ENCODE measurements around the gene NLRP3.

NLRP3 gene

DNA sequence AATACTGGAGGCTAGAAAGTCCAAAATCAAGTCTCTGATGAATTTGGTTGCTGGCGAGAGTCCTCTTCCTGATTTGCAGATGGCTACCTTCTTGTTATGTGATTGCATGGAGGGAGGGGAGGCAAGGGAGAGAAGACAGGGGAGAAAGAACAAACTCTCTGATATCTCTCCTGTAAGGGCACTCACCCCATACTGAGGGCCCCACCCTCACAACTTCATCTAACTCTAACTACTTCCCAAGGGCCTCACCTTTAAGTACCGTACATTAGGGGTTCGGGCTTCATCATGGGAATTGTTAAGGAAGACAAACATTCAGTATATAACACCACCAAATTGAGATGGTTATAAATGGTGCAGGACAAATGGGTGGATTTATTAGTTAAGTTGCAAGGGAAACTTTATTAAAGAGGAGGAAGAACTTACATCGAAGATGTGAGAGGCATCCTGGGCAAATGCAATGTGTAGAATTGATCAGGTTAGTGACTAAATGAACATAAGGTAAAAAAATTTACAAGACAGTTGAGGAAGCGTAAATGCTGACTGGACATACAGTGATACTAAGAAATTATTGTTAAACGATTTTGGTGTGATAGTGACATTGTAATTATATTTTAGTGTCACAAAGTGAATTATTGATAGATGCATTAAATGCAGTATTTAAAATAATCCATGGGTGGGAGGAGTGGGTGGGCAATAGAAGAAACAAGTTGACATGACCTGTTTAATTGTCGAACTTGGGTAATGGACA, 31.4 kb downstream of the NLRP3 start:
- TF ChIP-seq, protein P1, sequence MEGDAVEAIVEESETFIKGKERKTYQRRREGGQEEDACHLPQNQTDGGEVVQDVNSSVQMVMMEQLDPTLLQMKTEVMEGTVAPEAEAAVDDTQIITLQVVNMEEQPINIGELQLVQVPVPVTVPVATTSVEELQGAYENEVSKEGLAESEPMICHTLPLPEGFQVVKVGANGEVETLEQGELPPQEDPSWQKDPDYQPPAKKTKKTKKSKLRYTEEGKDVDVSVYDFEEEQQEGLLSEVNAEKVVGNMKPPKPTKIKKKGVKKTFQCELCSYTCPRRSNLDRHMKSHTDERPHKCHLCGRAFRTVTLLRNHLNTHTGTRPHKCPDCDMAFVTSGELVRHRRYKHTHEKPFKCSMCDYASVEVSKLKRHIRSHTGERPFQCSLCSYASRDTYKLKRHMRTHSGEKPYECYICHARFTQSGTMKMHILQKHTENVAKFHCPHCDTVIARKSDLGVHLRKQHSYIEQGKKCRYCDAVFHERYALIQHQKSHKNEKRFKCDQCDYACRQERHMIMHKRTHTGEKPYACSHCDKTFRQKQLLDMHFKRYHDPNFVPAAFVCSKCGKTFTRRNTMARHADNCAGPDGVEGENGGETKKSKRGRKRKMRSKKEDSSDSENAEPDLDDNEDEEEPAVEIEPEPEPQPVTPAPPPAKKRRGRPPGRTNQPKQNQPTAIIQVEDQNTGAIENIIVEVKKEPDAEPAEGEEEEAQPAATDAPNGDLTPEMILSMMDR (IDR thresholded peaks at IDR 0.05; ENCODE audit: insufficient read depth, low read depth, low read length, missing control alignments) = no peak
- no peak for DNase-seq (ENCODE audit: low read depth)
- H3K4me3 ChIP-seq (ENCODE audit: low read length) = peak overlapping the region; percentile 46

DNA sequence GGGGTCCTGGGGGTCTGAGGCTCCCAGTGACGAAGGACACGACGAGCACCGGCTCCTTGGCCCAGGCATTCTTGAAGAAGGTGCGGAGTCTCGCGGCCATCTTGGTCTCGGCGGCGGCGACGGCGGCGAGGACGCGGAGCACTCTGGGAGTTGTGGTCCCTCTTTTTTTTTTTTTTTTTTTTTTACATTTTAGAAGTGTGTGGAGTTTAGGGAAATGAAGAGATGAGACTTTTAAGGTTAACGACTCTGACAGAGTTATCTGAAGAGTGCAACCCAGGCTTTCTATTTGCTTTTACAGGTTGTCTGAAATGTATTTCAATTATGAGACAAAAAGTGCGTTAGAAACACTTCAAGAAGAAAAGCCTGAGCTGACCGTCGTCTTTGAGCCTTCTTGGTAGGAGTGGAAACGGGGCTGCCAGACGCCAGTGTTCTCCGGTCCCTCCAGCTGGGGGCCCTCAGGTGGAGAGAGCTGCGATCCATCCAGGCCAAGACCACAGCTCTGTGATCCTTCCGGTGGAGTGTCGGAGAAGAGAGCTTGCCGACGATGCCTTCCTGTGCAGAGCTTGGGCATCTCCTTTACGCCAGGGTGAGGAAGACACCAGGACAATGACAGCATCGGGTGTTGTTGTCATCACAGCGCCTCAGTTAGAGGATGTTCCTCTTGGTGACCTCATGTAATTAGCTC, 32.3 kb downstream of the NLRP3 start:
- peak; percentile 64 for DNase-seq (ENCODE audit: low read depth)
- TF ChIP-seq, protein P1 (IDR thresholded peaks at IDR 0.05; ENCODE audit: insufficient read depth, low read depth, low read length, missing control alignments) = no peak
- H3K4me3 ChIP-seq (ENCODE audit: low read length) = peak overlapping the region; percentile 46

DNA sequence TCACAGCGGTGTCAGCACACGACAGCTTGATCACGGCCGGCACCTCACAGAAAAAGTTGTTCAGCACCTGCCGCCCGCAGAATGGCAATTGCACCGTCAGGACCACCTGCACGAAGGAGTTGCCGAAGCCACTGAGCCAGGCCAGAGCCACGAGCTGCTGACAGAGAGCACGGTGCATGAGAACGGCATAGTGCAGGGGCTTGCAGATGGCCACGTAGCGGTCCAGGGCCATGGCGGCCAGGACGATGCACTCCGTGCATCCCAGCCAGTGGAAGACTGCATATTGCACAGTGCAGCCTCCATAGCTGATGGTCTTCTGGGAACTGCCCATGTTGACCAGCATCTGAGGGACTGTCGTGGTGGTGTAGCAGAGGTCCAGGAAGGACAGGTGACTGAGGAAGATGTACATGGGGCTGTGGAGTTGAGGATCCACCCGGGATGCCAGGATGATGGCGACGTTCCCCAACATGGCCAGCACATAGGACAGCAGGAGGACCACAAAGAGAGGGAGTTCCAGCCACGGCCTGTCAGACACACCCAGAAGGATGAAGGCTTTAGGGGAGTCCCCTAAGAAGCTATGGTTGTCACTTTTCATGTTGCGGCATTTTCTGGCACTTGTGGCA, 35.5 kb downstream of the NLRP3 start:
- DNase-seq (ENCODE audit: low read depth) = no peak
- TF ChIP-seq, protein P1 (IDR thresholded peaks at IDR 0.05; ENCODE audit: insufficient read depth, low read depth, low read length, missing control alignments) = no peak
- H3K4me3 ChIP-seq (ENCODE audit: low read length) = no peak overlapping the region

DNA sequence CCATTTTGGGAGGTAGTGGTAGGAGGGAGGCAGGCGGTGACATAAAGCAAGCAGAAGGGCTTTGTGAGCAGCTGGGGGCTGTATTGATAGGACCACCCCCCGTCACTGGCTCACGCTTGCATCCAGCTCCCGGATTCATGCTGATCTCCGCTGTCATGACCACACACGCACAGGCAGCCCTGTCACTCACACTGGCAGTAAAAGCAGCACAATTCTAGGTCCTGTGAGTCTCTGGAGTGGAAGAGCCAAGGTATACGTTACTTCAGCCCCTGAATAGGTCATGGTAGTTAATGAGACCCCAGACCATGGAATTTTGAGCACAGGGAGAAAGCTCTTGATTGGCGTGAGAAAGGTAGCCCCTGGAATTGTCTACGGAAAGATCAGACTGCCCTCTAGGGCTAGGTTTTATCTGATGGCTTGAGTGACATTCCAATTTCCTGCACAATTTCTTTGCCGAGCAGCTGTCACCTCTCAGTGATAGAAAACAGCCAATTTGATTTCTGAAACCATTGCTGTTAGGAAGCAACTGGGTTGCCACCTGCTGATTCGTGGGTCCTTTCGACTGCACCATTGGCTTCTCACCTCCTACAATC, 36.6 kb downstream of the NLRP3 start:
- TF ChIP-seq, protein P1 (IDR thresholded peaks at IDR 0.05; ENCODE audit: insufficient read depth, low read depth, low read length, missing control alignments) = no peak
- no peak for DNase-seq (ENCODE audit: low read depth)
- H3K4me3 ChIP-seq (ENCODE audit: low read length) = no peak overlapping the region

DNA sequence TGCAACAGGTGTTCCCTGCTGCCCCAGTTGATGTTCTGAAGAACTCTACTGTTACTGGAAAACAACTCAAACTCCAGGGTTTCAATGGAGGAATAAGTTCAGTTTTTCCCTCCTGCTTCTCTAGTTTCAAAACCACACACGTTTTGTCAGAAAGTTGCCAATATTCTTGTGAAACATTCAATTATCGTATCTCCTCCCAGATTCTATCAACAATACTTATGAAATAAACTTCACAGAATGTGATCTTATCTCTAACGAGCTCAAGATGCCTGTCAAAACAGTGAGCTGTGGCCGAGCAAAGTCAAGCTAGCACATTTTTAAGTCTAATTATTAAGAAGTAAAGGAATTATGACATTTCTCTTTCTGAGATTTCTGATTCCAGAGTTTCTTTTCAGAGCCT, 37.3 kb downstream of the NLRP3 start:
- no peak overlapping the region for H3K4me3 ChIP-seq (ENCODE audit: low read length)
- DNase-seq (ENCODE audit: low read depth) = no peak
- TF ChIP-seq, protein P1 (IDR thresholded peaks at IDR 0.05; ENCODE audit: insufficient read depth, low read depth, low read length, missing control alignments) = no peak

DNA sequence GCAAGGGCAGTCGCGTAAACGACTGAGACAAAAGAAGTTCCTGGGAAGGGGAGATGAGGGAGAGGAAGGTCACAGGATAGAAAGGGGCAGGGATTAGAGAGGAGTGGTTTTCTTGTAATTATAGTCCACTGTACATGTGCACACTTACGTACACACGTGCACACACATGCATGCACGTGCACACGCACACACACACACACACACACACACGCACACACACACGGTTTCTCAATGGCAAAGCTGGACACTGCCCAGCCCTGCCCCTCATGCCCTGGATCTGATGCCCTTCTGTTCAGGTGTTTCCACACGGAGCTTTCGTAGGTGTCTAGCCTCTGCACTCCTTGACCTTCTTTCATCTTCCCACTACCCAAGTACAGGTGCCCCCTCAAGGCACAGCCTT, 38.0 kb downstream of the NLRP3 start:
- no peak overlapping the region for H3K4me3 ChIP-seq (ENCODE audit: low read length)
- DNase-seq (ENCODE audit: low read depth) = no peak
- TF ChIP-seq, protein P1 (IDR thresholded peaks at IDR 0.05; ENCODE audit: insufficient read depth, low read depth, low read length, missing control alignments) = no peak

Measured in epithelial cell of esophagus (primary cell).